K562 (cell line): Measurements from ENCODE around the gene DENND1A. TPM values are rescaled to one million over a fixed set of nuclear protein-coding genes. Genes with fewer than 3 reads are reported as not detected.

ENCODE experiments used
- ATAC-seq: fragments of 200-7000 bp; cut with Tn5 transposase; 3 replicates; pipeline ENCODE4 v1.9.1; 2020; ENCODE audit warnings: moderate library complexity
- BruUV-seq: library from RNA; stranded (reverse); fragments of 400-500 nt; replicated peaks from 2 replicates; lab custom pipeline; 2021; lab: Mats Ljungman, UMichigan
- CTCF ChIA-PET: fragments of 300-600 bp; formaldehyde crosslinking; extraction: SDS; loops from one replicate; lab custom pipeline; 2021; ENCODE audit warnings: low intra/inter-chr PET ratio; lab: Yijun Ruan, JAX
- POLR2A ChIA-PET: fragments of 300-600, 350-650 bp; sonication (Branson Sonifier 250); formaldehyde crosslinking; extraction: SDS; loops from one replicate; lab custom pipeline; 2021; ENCODE audit warnings: antibody characterized with exemption, inconsistent platforms; lab: Yijun Ruan, JAX
- DNase-seq, 4 experiments: peaks; one replicate each; pipeline versions ENCODE4 v3.0.0 to v3.0.0-alpha.2; 2011 to 2018; ENCODE audit warnings: low spot score in 3 of 4, mixed read lengths in 3 of 4; ENCODE audit errors: extremely low read depth in 1 of 4
- FAIRE-seq: peaks from 2 replicates; lab custom pipeline; 2011; peaks lifted over from hg19 to GRCh38; lab: Jason Lieb, UNC
- H2AFZ ChIP-seq: 2 replicates; pipeline ENCODE4 v1.6.0; 2011; ENCODE audit warnings: low read depth, low read length, control low read depth, inconsistent platforms
- H3K27ac ChIP-seq: fragments of 200-600 bp; 3 replicates; pipeline ENCODE4 v1.8.0; 2011; ENCODE audit warnings: low read depth, mild to moderate bottlenecking, control low read depth, inconsistent platforms, low read length, moderate library complexity, mixed read lengths; ENCODE audit errors: extremely low read depth
- H3K27me3 ChIP-seq, 2 experiments: fragments of 300-600 bp in 1 of 2; 2 replicates in 1 of 2; 3 replicates in 1 of 2; pipeline versions ENCODE4 v1.6.0 to v1.8.0; 2011; ENCODE audit warnings: inconsistent platforms in 2 of 2, low read length in 2 of 2, mild to moderate bottlenecking in 1 of 2, mixed read lengths in 1 of 2, moderate library complexity in 1 of 2; ENCODE audit not compliant: control insufficient read depth in 2 of 2, insufficient read depth in 2 of 2
- H3K36me3 ChIP-seq: fragments of 300-600 bp; 3 replicates; pipeline ENCODE4 v1.8.0; 2011; ENCODE audit warnings: mild to moderate bottlenecking, low read length, inconsistent platforms; ENCODE audit not compliant: control insufficient read depth, insufficient read depth
- H3K4me1 ChIP-seq, 2 experiments: fragments of 200-600 bp in 1 of 2; replicated peaks in 1 of 2; 2 replicates in 1 of 2; 3 replicates in 1 of 2; pipeline versions ENCODE4 v1.5.1 to v1.8.0; 2011; ENCODE audit warnings: inconsistent platforms in 2 of 2, low read length in 2 of 2, mild to moderate bottlenecking in 1 of 2, mixed read lengths in 1 of 2, moderate library complexity in 1 of 2; ENCODE audit not compliant: control insufficient read depth in 2 of 2, insufficient read depth in 2 of 2
- H3K4me2 ChIP-seq: 2 replicates; pipeline ENCODE4 v1.6.1; 2011; ENCODE audit warnings: low read length, control low read depth, inconsistent platforms, mixed read lengths; ENCODE audit not compliant: insufficient read depth
- H3K4me3 ChIP-seq: fragments of 200-600 bp; sonication (generic), shearing (Covaris generic); 2 replicates; pipeline ENCODE4 v1.5.1; 2016; ENCODE audit warnings: control low read depth, inconsistent platforms
- H3K79me2 ChIP-seq: fragments of 200-600 bp; 3 replicates; pipeline ENCODE4 v1.8.0; 2011; ENCODE audit warnings: low read length, inconsistent platforms; ENCODE audit not compliant: control insufficient read depth, insufficient read depth
- H3K9ac ChIP-seq, 2 experiments: 2 replicates each; pipeline versions ENCODE4 v1.6.0 to v1.6.1; 2011; ENCODE audit warnings: low read depth in 2 of 2, low read length in 2 of 2, control low read depth in 1 of 2, inconsistent platforms in 1 of 2, mild to moderate bottlenecking in 1 of 2, mixed read lengths in 1 of 2; ENCODE audit not compliant: insufficient read depth in 1 of 2
- H3K9me1 ChIP-seq: one replicate; pipeline ENCODE4 v1.6.0; 2011; ENCODE audit warnings: inconsistent platforms, mild to moderate bottlenecking, low read length, moderate library complexity; ENCODE audit not compliant: control insufficient read depth, insufficient read depth
- H3K9me3 ChIP-seq: replicated peaks from 2 replicates; pipeline ENCODE4 v1.5.1; 2011; ENCODE audit warnings: low read depth, low read length, inconsistent platforms; ENCODE audit not compliant: control insufficient read depth, insufficient read depth
- H4K20me1 ChIP-seq: replicated peaks from 2 replicates; pipeline ENCODE4 v1.6.1; 2011; ENCODE audit warnings: low read length, inconsistent platforms, mixed read lengths; ENCODE audit not compliant: control insufficient read depth, insufficient read depth
- BRD9 ChIP-seq: fragments of 450-650 bp; IDR thresholded peaks from 2 replicates; pipeline ENCODE4 v1.6.1; 2018; ENCODE audit warnings: low read depth; ENCODE audit not compliant: partially characterized antibody
- CBX5 ChIP-seq: IDR thresholded peaks from 2 replicates; pipeline ENCODE4 v1.6.1; 2014; ENCODE audit warnings: low read depth, borderline replicate concordance
- E2F3 ChIP-seq: fragments of 250-450 bp; sonication (Bioruptor Pico); IDR thresholded peaks from 2 replicates; pipeline ENCODE4 v1.4.0; 2020; ENCODE audit warnings: mild to moderate bottlenecking
- E2F4 ChIP-seq: sonication (generic); formaldehyde crosslinking; IDR thresholded peaks from 2 replicates; pipeline ENCODE4 v1.8.0; 2022; ENCODE audit warnings: mild to moderate bottlenecking, low read depth, missing genetic modification reagents
- ELF4 ChIP-seq: fragments of 450-650 bp; formaldehyde crosslinking; IDR thresholded peaks from 2 replicates; pipeline ENCODE4 v1.4.0; 2022; ENCODE audit warnings: missing genetic modification characterization
- EP300 ChIP-seq: IDR thresholded peaks from 2 replicates; pipeline ENCODE4 v1.6.1; 2012; ENCODE audit warnings: low read length, improper control_type of control experiment
- GABPB1 ChIP-seq: sonication (generic); formaldehyde crosslinking; IDR thresholded peaks from 2 replicates; pipeline ENCODE4 v1.8.0; 2022; ENCODE audit warnings: mild to moderate bottlenecking, missing genetic modification reagents
- NFYB ChIP-seq: IDR thresholded peaks from 2 replicates; pipeline ENCODE4 v1.6.1; 2011; ENCODE audit warnings: mild to moderate bottlenecking, moderate library complexity; ENCODE audit not compliant: insufficient read length; ENCODE audit errors: extremely low read depth
- NR4A1 ChIP-seq, 2 experiments: fragments of 250-450 bp in 1 of 2; fragments of 450-650 bp in 1 of 2; sonication (Bioruptor Pico) in 1 of 2; IDR thresholded peaks; 2 replicates each; pipeline versions ENCODE4 v1.4.0 to v1.6.1; 2016 to 2020; ENCODE audit warnings: mild to moderate bottlenecking in 2 of 2, missing compliant biosample characterization in 1 of 2, missing genetic modification characterization in 1 of 2, moderate library complexity in 1 of 2
- ZNF143 ChIP-seq: sonication (generic); formaldehyde crosslinking; IDR thresholded peaks from 2 replicates; pipeline ENCODE4 v1.9.0; 2022; ENCODE audit warnings: mild to moderate bottlenecking, missing genetic modification reagents
- ZNF263 ChIP-seq: sonication (generic); formaldehyde crosslinking; IDR thresholded peaks from 2 replicates; pipeline ENCODE4 v1.8.0; 2022; ENCODE audit warnings: mild to moderate bottlenecking, missing genetic modification reagents, borderline replicate concordance
- ZNF57 ChIP-seq: fragments of 450-650 bp; formaldehyde crosslinking; IDR thresholded peaks from 2 replicates; pipeline ENCODE4 v1.4.0; 2020; ENCODE audit warnings: mild to moderate bottlenecking, moderate library complexity
- WGBS: fragments of 100-300 bp; shearing (Covaris generic); methylation state at CpG from one replicate; pipeline ENCODE4 v1.1.6; 2016; ENCODE audit warnings: low coverage, mixed read lengths; ENCODE audit not compliant: insufficient coverage; ENCODE audit errors: missing lambda C conversion rate; 5-methylcytosine and 5-hydroxymethylcytosine counted together
- in situ Hi-C: fragments of 300-500 bp; cut with MboI; formaldehyde crosslinking; loops from 4 replicates; pipeline ENCODE4 v1.15.0; 2018; ENCODE audit warnings: inconsistent platforms, mixed read lengths
- intact Hi-C: fragments of 100-400 bp; cut with micrococcal nuclease; formaldehyde crosslinking; loops from 2 replicates; pipeline ENCODE4 v1.14.2; 2022
- polyA plus RNA-seq, 8 experiments: library from polyadenylated mRNA; depleted of rRNA in 4 of 8; stranded (reverse) in 5 of 8; unstranded in 3 of 8; fragments of >200 nt; fragmentation: Nextera tagmentation in 2 of 8; fragmentation: Illumina TruSeq in 1 of 8; extraction: Ambion mirVana in 2 of 8; extraction: Trizol in 1 of 8; gene quantifications; 2 replicates each; pipeline versions ENCODE4 v1.2.1 to v1.2.3, GENCODE V29; 2011 to 2014; ENCODE audit warnings: inconsistent platforms in 1 of 8, missing spikeins in 1 of 8
- total RNA-seq, 7 experiments: library from RNA; depleted of rRNA in 6 of 7; stranded (reverse); fragments of >200 nt in 6 of 7; fragmentation: Illumina TruSeq in 2 of 7; extraction: Trizol in 2 of 7; gene quantifications; 2 replicates each; pipeline versions ENCODE4 v1.2.1 to v1.2.3, GENCODE V29; 2011 to 2021; ENCODE audit warnings: low replicate concordance in 1 of 7
- TF ChIP-seq, protein P1 (sequence below): fragments of 450-650 bp; IDR thresholded peaks from 2 replicates; pipeline ENCODE4 v1.6.1; 2016; ENCODE audit warnings: borderline replicate concordance

Gene DENND1A
- total and polyA plus RNA-seq, 9 of the 15 experiments (the other 6 are each of a cell fraction or from before 2014, with no cell fraction given), result 7.6 to 29.5 (median 15.7) TPM

GRCh38 chr9:123518338-123518737 lies 411.6 kb downstream of the DENND1A start:
- no TSS peak for BruUV-seq
- no peak overlapping the region for H3K27ac ChIP-seq
- H3K9me3 ChIP-seq, result no peaks in the 10 kb centered on the region
- POLR2A ChIA-PET, result interaction anchor here (0.9 kb wide), 1 partner anchor 80 kb away, joined by 5 read pairs; no protein-coding TSS in a partner anchor
- TF ChIP-seq NR4A1 (CRISPR knock-in tag; IDR thresholded peaks at IDR 0.05), result no peak
- TF ChIP-seq NR4A1 (tag; IDR thresholded peaks at IDR 0.05), result no peak
- no peak for TF ChIP-seq GABPB1 (CRISPR knock-in tag)
- no peak for TF ChIP-seq ZNF57
- no peak for TF ChIP-seq E2F3 (CRISPR knock-in tag)
- no peak for TF ChIP-seq E2F4 (CRISPR knock-in tag)
- no peak for TF ChIP-seq CBX5
- TF ChIP-seq EP300, result no peak
- no peak for TF ChIP-seq ELF4 (CRISPR knock-in tag)
- TF ChIP-seq, protein P1, sequence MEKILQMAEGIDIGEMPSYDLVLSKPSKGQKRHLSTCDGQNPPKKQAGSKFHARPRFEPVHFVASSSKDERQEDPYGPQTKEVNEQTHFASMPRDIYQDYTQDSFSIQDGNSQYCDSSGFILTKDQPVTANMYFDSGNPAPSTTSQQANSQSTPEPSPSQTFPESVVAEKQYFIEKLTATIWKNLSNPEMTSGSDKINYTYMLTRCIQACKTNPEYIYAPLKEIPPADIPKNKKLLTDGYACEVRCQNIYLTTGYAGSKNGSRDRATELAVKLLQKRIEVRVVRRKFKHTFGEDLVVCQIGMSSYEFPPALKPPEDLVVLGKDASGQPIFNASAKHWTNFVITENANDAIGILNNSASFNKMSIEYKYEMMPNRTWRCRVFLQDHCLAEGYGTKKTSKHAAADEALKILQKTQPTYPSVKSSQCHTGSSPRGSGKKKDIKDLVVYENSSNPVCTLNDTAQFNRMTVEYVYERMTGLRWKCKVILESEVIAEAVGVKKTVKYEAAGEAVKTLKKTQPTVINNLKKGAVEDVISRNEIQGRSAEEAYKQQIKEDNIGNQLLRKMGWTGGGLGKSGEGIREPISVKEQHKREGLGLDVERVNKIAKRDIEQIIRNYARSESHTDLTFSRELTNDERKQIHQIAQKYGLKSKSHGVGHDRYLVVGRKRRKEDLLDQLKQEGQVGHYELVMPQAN, result no peak
- no peak for TF ChIP-seq NFYB
- no peak for TF ChIP-seq ZNF263 (CRISPR knock-in tag)
- TF ChIP-seq ZNF143 (CRISPR knock-in tag), result no peak
- no peak for TF ChIP-seq BRD9
- no peaks in the 10 kb centered on the region for H4K20me1 ChIP-seq
- H3K9me1 ChIP-seq, result no peaks in the 10 kb centered on the region
- H3K36me3 ChIP-seq, result no peaks in the 10 kb centered on the region
- no peak overlapping the region for H2AFZ ChIP-seq
- FAIRE-seq (no peak), ATAC-seq (no peak), DNase-seq (no peak)
- H3K9ac ChIP-seq, result no peak overlapping the region
- 0% methylated on average over 1 of the region's 1 CpG for WGBS
- in situ Hi-C loops (no loop called here), intact Hi-C loops (no loop called here)
- no peaks in the 10 kb centered on the region for H3K4me1 ChIP-seq
- CTCF ChIA-PET, result no interaction called here
- no peak overlapping the region for H3K4me3 ChIP-seq
- H3K27me3 ChIP-seq, result no peaks in the 10 kb centered on the region
- no peak overlapping the region for H3K4me2 ChIP-seq
- H3K79me2 ChIP-seq, result no peaks in the 10 kb centered on the region
